Suprapubic skin (tissue), 4 donors: ENCODE data around the gene TRMT11. TPM values are rescaled to one million over a fixed set of nuclear protein-coding genes. Genes with fewer than 3 reads are reported as not detected.

ENCODE experiments used
- DNase-seq, 2 donors: peaks; one replicate each; pipeline ENCODE4 v3.0.0-alpha.2; 2019; ENCODE audit warnings: low spot score in 2 of 2
- H3K27ac ChIP-seq: fragments of 200-600 bp; sonication (generic); one replicate; pipeline ENCODE4 v1.5.1; 2019
- H3K27me3 ChIP-seq: fragments of 200-600 bp; sonication (generic); one replicate; pipeline ENCODE4 v1.5.1; 2019
- H3K36me3 ChIP-seq: fragments of 200-600 bp; sonication (generic); one replicate; pipeline ENCODE4 v1.5.1; 2019
- H3K4me1 ChIP-seq: fragments of 200-600 bp; sonication (generic); one replicate; pipeline ENCODE4 v1.5.1; 2019
- H3K4me3 ChIP-seq: fragments of 200-600 bp; sonication (generic); one replicate; pipeline ENCODE4 v1.5.1; 2019; ENCODE audit warnings: mild to moderate bottlenecking
- H3K9me3 ChIP-seq: fragments of 200-600 bp; sonication (generic); one replicate; pipeline ENCODE4 v1.5.1; 2019
- CTCF ChIP-seq, 2 donors: fragments of 200-600 bp in 1 of 2; fragments of 450-650 bp in 1 of 2; sonication (generic) in 1 of 2; IDR thresholded peaks; one replicate each; pipeline ENCODE4 v1.5.1; 2016 to 2019; ENCODE audit warnings: antibody characterized with exemption in 2 of 2, mild to moderate bottlenecking in 1 of 2, moderate library complexity in 1 of 2
- EP300 ChIP-seq: sonication (generic); formaldehyde crosslinking; IDR thresholded peaks from one replicate; pipeline ENCODE4 v1.6.1; 2017; ENCODE audit warnings: antibody characterized with exemption
- POLR2A ChIP-seq, 2 donors: fragments of 450-650 bp; IDR thresholded peaks; one replicate each; pipeline ENCODE4 v1.6.1; 2017; ENCODE audit warnings: antibody characterized with exemption in 2 of 2, mild to moderate bottlenecking in 2 of 2, moderate library complexity in 2 of 2
- POLR2AphosphoS5 ChIP-seq, 3 donors: sonication (generic); formaldehyde crosslinking; IDR thresholded peaks; one replicate each; pipeline ENCODE4 v1.6.1; 2017; ENCODE audit warnings: antibody characterized with exemption in 3 of 3
- WGBS: methylation state at CpG from one replicate; pipeline ENCODE4 v1.1.5; 2018; 5-methylcytosine and 5-hydroxymethylcytosine counted together
- total RNA-seq, 4 donors: library from RNA; depleted of rRNA; stranded (reverse); fragments of >200 nt; gene quantifications; one replicate each; pipeline ENCODE4 v1.1.0, GENCODE V29; 2016

Gene TRMT11
- total RNA-seq, 4 donors from 2014 or later, result 6.6 to 28.4 (median 11.1) TPM

- Histone ChIP-seq H3K27me3 (no peaks in the 10 kb centered on the region), H3K4me1 (peaks cover 74% of the 10 kb centered on the region)
Observed at GRCh38 chr6:125943528-125944433, 42.6 kb upstream of the TRMT11 start.

GRCh38 chr6:125944434-125944816 is 41.9 kb upstream of the TRMT11 start:
- 14% methylated on average over 5 of the region's 5 CpGs for WGBS
- peak in 1 of 3 donors; percentile 13 for TF ChIP-seq POLR2AphosphoS5 (IDR thresholded peaks at IDR 0.05)
- no peak for TF ChIP-seq EP300
- TF ChIP-seq CTCF (IDR thresholded peaks at IDR 0.05), result no peak
- TF ChIP-seq POLR2A (IDR thresholded peaks at IDR 0.05), result no peak
- H3K9me3 ChIP-seq, result no peaks in the 10 kb centered on the region
- DNase-seq, result peak in 1 of 2 donors; percentile 72
- no peak overlapping the region for H3K4me3 ChIP-seq
- H3K27ac ChIP-seq, result peak overlapping the region; percentile 20
- H3K36me3 ChIP-seq, result no peaks in the 10 kb centered on the region
- peaks cover 74% of the 10 kb centered on the region for H3K4me1 ChIP-seq
- no peaks in the 10 kb centered on the region for H3K27me3 ChIP-seq

More at GRCh38 chr6:125943528-125944433, 42.6 kb upstream of the TRMT11 start:
- TF ChIP-seq POLR2AphosphoS5 (IDR thresholded peaks at IDR 0.05) (no peak), CTCF (IDR thresholded peaks at IDR 0.05) (no peak), POLR2A (IDR thresholded peaks at IDR 0.05) (no peak), EP300 (no peak)
- Histone ChIP-seq H3K4me3 (no peak overlapping the region), H3K27ac (peak overlapping the region; percentile 20), H3K36me3 (no peaks in the 10 kb centered on the region), H3K9me3 (no peaks in the 10 kb centered on the region)
- WGBS, result 55% methylated on average over 4 of the region's 4 CpGs
- no peak for DNase-seq

GRCh38 chr6:125944896-125945295 is 41.4 kb upstream of the TRMT11 start:
- H3K27ac ChIP-seq, result peak overlapping the region; percentile 20
- WGBS, result 60% methylated on average over 1 of the region's 1 CpG
- H3K36me3 ChIP-seq, result no peaks in the 10 kb centered on the region
- DNase-seq, result no peak
- H3K27me3 ChIP-seq, result no peaks in the 10 kb centered on the region
- no peak for TF ChIP-seq EP300
- TF ChIP-seq POLR2A (IDR thresholded peaks at IDR 0.05), result no peak
- TF ChIP-seq CTCF (IDR thresholded peaks at IDR 0.05), result no peak
- no peak for TF ChIP-seq POLR2AphosphoS5 (IDR thresholded peaks at IDR 0.05)
- peaks cover 74% of the 10 kb centered on the region for H3K4me1 ChIP-seq
- H3K4me3 ChIP-seq, result no peak overlapping the region
- H3K9me3 ChIP-seq, result no peaks in the 10 kb centered on the region

GRCh38 chr6:125945378-125946141 is 40.8 kb upstream of the TRMT11 start:
- 58% methylated on average over 1 of the region's 1 CpG for WGBS
- H3K27me3 ChIP-seq, result no peaks in the 10 kb centered on the region
- H3K27ac ChIP-seq, result peak overlapping the region; percentile 55
- no peaks in the 10 kb centered on the region for H3K9me3 ChIP-seq
- no peaks in the 10 kb centered on the region for H3K36me3 ChIP-seq
- TF ChIP-seq CTCF (IDR thresholded peaks at IDR 0.05) (no peak), POLR2A (IDR thresholded peaks at IDR 0.05) (no peak), POLR2AphosphoS5 (IDR thresholded peaks at IDR 0.05) (no peak), EP300 (no peak)
- no peak overlapping the region for H3K4me3 ChIP-seq
- peaks cover 70% of the 10 kb centered on the region for H3K4me1 ChIP-seq
- no peak for DNase-seq

GRCh38 chr6:125947615-125948014 is 38.7 kb upstream of the TRMT11 start:
- no peak overlapping the region for H3K4me3 ChIP-seq
- no peak overlapping the region for H3K27ac ChIP-seq
- no peaks in the 10 kb centered on the region for H3K36me3 ChIP-seq
- TF ChIP-seq CTCF (IDR thresholded peaks at IDR 0.05) (no peak), POLR2A (IDR thresholded peaks at IDR 0.05) (no peak), EP300 (no peak), POLR2AphosphoS5 (IDR thresholded peaks at IDR 0.05) (no peak)
- H3K9me3 ChIP-seq, result no peaks in the 10 kb centered on the region
- H3K4me1 ChIP-seq, result peaks cover 52% of the 10 kb centered on the region
- 42% methylated on average over 2 of the region's 2 CpGs for WGBS
- no peaks in the 10 kb centered on the region for H3K27me3 ChIP-seq
- DNase-seq, result no peak
